Stimulated activated CD4-positive, alpha-beta T cell treated with anti-CD3 and anti-CD28 coated beads, Interleukin-4, amount 100 ng/mL, for 1 hour (primary cell): ENCODE measurements around the gene STIM1.
"Not testable (repeated sequence)": the region's sequence is repeated elsewhere in the genome, so short reads cannot be mapped to it uniquely, and the experiment has no call there.

Source experiments
- DNase-seq: peaks from one replicate; pipeline ENCODE4 v3.0.0-alpha.2; 2020

Gene STIM1

DNA sequence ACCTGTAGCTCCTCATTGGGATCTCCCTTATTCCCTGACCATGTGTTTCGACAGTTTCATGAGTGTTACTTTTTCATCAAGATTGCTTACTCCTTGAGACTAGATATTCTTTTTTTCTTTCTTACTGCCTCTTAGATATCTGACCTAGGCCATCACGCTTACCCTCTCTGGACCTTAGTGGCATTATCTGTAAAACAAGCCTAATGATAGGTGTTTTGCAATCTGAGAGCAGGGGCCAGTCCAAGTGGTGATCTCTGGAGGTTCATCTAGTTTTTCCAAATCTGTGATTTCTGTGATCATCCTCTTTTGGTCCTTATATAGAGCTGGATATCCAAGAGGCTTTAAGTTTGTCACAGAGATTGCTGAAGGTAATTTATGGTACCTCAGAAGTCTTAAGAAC lies 34.5 kb downstream of the STIM1 start:
- DNase-seq, result no peak

DNA sequence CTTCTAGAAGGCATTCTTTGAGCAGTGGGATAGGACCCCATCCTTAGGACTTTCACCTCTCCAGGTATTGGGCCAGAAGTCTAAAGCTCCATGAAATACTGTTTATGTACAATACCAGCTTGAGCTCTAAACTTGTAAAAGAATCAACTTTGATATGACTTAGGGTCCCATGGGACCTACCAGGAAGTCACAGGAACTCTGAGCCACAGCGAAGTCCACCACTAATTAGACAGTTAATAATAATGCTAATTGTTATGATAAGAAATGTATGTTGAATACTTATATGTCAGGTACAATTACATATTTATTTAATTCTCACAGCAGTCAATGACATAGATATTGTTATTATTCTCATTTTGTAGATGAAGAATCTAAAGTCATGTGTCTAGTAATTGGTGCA lies 35.3 kb downstream of the STIM1 start:
- DNase-seq, result no peak

GRCh38 chr11:3891751-3892150 lies 36.3 kb downstream of the STIM1 start:
- DNase-seq, result no peak

DNA sequence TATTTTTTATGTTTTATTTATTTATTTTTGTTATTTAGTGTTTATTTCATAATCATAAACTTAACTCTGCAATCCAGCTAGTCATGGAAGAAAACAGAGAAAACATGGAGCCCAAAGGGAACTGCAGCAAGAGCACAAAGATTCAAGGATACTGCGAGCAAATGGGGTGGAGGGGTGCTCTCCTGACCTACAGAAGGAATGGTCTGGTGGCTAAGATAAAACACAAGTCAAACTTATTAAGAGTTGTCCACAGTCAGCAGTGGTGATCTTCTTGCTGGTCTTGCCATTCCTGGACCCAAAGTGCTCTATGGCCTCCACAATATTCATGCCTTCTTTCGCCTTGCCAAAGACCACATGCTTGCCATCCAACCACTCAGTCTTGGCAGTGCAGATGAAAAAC lies 36.7 kb downstream of the STIM1 start:
- DNase-seq, result no peak

- DNase-seq, result no peak
These were observed 37.8 kb downstream of the STIM1 start for GRCh38 chr11:3893311-3893710.

GRCh38 chr11:3894128-3894731 lies 38.8 kb downstream of the STIM1 start:
- no peak for DNase-seq

- DNase-seq, result no peak
These were observed 41.2 kb downstream of the STIM1 start for GRCh38 chr11:3896644-3897043.

GRCh38 chr11:3900230-3900629 lies 44.8 kb downstream of the STIM1 start:
- DNase-seq, result not testable (repeated sequence)

- no peak for DNase-seq
These were observed 46.0 kb downstream of the STIM1 start for GRCh38 chr11:3901249-3902025.

GRCh38 chr11:3902441-3902840 lies 47.0 kb downstream of the STIM1 start:
- no peak for DNase-seq

- DNase-seq, result no peak
These were observed 47.9 kb downstream of the STIM1 start for GRCh38 chr11:3903207-3903896.

- DNase-seq, result no peak
These were observed 48.8 kb downstream of the STIM1 start for GRCh38 chr11:3904228-3904627.

GRCh38 chr11:3905080-3905953 lies 49.9 kb downstream of the STIM1 start:
- peak; percentile 53 for DNase-seq

- DNase-seq, result no peak
These were observed 50.7 kb downstream of the STIM1 start for GRCh38 chr11:3906166-3906565.

- no peak for DNase-seq
These were observed 52.1 kb downstream of the STIM1 start for GRCh38 chr11:3907590-3907989.

DNA sequence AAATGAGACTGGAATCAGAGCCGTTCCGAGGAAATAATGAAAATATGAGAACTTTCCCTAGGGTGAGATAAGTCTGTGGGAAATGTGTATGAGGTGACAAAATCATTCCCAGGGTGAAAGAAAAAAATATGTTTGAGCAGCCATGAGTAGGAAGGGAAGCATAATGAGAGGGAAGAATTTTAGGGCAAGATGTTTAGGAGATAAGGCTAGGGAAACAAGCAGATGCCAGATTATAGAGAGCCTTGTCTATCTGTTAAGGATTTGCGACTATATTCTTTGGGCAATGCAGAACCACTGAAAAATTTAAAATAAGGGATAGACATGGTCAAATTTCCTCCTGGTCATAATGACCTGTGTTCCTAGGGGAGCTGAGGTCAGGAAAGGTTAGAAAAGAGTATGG lies 54.4 kb downstream of the STIM1 start:
- no peak for DNase-seq

- DNase-seq, result no peak
These were observed 56.5 kb downstream of the STIM1 start for GRCh38 chr11:3911908-3912505.

GRCh38 chr11:3913921-3914320 lies 58.5 kb downstream of the STIM1 start:
- DNase-seq, result no peak

GRCh38 chr11:3914805-3915204 lies 59.3 kb downstream of the STIM1 start:
- no peak for DNase-seq

DNA sequence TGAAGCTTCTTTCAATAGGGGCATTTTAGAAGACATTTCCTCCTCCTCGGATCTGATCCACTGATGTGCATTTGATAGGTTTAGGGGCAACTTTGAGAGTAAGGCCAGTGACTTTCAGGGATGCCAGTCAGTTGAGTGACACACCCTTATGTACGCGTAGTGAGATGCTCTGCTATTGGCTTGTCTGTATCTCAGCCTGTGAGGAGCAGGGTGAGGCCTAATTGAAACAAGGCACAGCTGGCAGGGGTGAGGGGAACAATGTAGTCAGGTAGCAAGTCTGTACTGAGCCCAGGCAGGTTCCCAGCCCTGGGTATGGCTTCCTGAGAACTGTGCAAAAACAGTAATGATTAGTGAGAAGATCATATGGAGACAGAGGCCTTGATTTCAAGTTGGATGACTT lies 61.5 kb downstream of the STIM1 start:
- peak; percentile 7 for DNase-seq

- peak; percentile 66 for DNase-seq
These were observed 64.8 kb downstream of the STIM1 start for GRCh38 chr11:3920148-3920852.

GRCh38 chr11:3922056-3922455 lies 66.6 kb downstream of the STIM1 start:
- no peak for DNase-seq
